Tibial nerve (tissue), 4 donors: ENCODE data around the gene USP2.

Experiments
- CTCF ChIP-seq, 5 experiments: fragments of 200-600 bp in 3 of 5; fragments of 450-650 bp in 2 of 5; sonication (generic) in 3 of 5; IDR thresholded peaks; one replicate each; pipeline ENCODE4 v1.5.1; 2016 to 2019; ENCODE audit warnings: antibody characterized with exemption in 5 of 5, mild to moderate bottlenecking in 3 of 5, moderate library complexity in 2 of 5
- EP300 ChIP-seq, 2 donors: sonication (generic); formaldehyde crosslinking; IDR thresholded peaks; one replicate each; pipeline ENCODE4 v1.6.1; 2017; ENCODE audit warnings: antibody characterized with exemption in 2 of 2, mild to moderate bottlenecking in 1 of 2
- POLR2A ChIP-seq, 2 donors: fragments of 450-650 bp; IDR thresholded peaks; one replicate each; pipeline ENCODE4 v1.6.1; 2017; ENCODE audit warnings: antibody characterized with exemption in 2 of 2, mild to moderate bottlenecking in 2 of 2, moderate library complexity in 2 of 2

- TF ChIP-seq CTCF (IDR thresholded peaks at IDR 0.05) (no peak), POLR2A (IDR thresholded peaks at IDR 0.05) (no peak), EP300 (IDR thresholded peaks at IDR 0.05) (no peak)
Measured at GRCh38 chr11:119412072-119412471, 30.6 kb upstream of the USP2 start.
